NCI-H2107 treated with DMSO at 0.1 percent for 48 hours (cell line): Measurements from ENCODE around the gene CFAP73.
"Not testable (repeated sequence)": the region's sequence is repeated elsewhere in the genome, so short reads cannot be mapped to it uniquely, and the experiment has no call there.

Experiments used
- DNase-seq: peaks from one replicate; lab custom pipeline; 2025; ENCODE audit not compliant: unreplicated experiment; lab: John Stamatoyannopoulos, UW

The CFAP73 gene

GRCh38 chr12:113149361-113150150, at the start of gene CFAP73:
Gene CFAP73, plus strand, starts transcription at chr12:113149724. Its CDS starts 134 bp downstream, at chr12:113149858.
- peak; percentile 55 for DNase-seq

GRCh38 chr12:113099764-113100163, 49.8 kb upstream of the CFAP73 start:
- no peak for DNase-seq

DNA sequence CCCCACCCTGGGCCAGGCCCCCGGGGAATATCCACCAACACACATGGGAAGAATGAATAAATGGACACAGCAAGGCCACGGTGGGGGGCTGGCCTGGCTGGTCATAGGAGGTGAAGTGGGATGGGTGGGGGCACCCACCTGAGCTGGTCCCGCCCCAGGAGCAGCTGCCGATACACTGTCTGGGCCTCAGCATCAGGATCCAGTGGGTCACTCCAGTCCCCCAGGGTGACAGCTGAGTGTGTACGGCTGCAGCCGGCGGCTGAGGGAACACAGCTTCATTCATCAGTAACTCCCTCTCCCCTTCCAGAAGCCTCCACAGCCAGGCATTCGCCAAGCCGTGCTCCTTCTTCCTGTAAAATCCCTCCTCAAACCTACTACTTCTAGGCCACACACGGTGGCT, 47.8 kb upstream of the CFAP73 start:
- no peak for DNase-seq

DNA sequence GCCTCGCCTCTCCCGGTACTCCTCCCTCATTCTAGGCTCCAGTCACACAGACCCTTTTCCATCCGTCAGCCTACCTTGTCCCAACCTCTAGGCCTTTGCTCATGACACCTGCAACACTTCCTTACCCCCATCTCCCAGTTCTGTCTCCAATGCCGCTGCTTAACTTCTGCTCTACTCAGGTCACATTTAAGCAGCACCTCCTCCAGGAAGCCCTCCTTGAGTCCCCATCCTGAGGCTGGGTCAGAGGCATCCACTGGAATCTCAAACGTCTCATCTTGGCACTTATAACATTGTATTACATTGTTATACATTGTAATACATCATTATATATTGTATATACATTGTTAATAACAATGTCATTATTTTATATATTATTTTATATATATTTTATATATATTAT, 46.7 kb upstream of the CFAP73 start:
- DNase-seq, result no peak

DNA sequence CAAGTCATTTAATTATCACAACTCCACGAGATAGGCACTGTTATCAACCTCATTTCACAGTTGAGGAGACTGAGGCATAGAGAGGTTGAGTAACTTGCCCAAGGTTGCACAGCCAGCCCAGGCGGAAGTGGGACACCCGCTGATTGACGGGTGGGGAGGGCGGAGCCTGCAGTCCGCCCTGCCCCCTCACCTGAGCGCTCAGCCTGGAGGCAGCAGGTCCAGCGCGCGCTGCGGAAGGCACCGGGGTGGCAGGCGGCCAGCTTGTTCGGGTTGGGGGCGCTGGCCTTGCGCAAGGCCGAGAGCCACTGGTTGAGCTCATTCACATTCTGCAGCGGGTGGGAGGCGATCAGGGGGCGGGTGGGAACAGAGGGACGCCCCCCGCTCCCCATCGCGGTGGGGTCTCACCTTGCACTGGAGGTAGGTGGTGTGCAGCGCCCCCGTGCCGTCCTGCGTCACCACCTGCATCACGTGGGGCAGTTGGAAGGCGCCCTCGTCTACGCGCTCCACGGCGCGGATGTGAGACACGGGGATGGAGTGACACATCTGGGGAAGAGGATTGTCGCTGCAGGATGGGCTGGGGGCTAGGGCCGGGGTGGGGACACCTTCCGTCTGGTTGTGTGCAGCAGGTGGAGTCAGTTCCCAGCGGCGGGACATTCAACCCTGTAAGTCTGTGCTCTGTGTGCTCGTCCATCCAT, 45.6 kb upstream of the CFAP73 start:
- peak; percentile 25 for DNase-seq

GRCh38 chr12:113104953-113105510, 44.5 kb upstream of the CFAP73 start:
- no peak for DNase-seq

DNA sequence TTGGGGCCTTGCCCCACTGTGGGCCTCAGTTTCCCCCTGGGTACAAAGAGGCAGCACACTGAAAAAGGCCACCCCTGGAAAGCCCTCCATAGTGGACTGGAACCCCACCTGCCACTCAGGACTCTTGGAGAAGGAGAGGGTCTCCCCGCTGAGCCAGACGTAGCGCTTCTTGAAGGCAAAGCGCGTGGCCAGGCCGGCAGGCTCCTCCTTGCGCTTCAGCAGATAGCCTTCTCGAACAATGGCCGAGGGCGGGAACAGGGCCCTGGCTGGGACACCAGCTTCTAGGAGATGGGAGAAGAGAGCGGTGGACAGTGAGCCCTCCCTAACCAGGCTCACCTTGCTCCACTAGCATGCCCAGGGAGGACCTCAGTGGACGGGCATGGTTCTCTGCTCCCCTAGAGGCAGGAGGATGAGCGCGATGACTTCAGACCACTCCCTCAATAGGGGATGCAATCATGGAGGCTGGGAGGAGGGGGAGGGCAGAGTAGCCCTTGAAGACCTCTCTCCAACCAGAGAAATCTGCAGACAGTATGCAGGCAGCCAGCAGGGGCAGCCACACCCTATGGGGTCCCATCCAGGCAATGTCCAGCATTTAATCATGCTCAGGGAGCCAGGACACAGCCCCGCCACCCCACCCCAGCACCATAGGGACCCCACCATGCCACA, 43.8 kb upstream of the CFAP73 start:
- DNase-seq, result no peak

GRCh38 chr12:113106361-113106760, 43.2 kb upstream of the CFAP73 start:
- no peak for DNase-seq

- DNase-seq, result no peak
These were observed 41.2 kb upstream of the CFAP73 start for GRCh38 chr12:113108308-113108707.

- DNase-seq, result no peak
These were observed 40.2 kb upstream of the CFAP73 start for GRCh38 chr12:113109360-113109759.

DNA sequence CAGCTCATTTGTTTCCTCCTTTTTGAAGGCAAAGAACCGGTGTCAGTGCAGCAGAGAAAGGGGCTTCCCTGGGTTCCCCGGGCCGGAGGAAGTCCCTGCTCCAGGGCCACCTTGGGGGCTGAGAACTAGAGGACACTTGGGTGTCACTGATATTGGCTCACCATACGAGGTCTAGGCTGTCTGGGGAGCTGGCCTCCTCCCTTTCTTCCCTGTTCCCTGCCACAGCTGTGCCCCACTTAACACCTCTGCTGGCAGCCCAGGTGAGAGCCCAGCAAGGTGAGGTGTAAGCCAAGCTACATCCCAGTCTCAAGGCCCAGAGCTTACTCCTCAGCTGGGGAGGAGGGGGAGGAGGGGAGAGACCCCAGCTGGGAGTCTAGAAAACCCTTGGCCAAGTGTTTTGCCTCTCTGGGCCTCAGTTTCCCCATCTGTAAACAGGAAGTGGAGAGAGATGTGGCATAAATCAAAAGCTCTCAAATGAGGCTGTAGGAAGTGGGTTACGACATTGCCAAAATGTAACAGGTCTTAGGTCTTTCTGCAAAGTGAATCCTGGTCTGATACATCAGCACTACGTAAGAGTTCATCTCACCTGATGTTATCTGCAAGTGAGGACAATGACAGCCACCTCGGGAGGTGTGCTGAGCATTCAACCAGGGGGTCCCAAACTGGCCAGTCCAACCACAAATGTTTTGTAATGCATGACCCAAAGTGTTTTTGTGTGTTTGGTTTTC, 39.5 kb upstream of the CFAP73 start:
- no peak for DNase-seq

- DNase-seq, result no peak
These were observed 38.3 kb upstream of the CFAP73 start for GRCh38 chr12:113111247-113111646.

GRCh38 chr12:113112043-113112899, 37.3 kb upstream of the CFAP73 start:
- DNase-seq, result no peak

DNA sequence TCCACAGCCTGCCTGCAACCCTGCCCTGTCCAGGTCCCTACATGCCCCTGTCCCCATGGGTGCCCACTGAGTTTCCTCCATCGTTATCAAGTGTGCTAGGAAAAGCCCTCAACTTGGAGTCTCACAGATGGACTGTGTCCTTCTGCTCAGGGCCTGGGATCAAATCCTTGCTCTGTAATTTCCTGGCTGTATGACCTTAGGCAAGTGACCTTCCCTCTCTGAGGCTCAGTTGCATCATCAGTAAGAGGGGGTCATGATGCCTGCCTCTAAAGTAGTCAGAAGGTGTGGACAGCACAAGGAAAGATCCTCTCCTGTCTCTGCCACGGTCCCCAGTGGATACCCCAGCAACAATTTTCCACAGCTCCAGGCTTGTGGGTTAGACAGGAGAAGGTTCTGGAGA, 36.1 kb upstream of the CFAP73 start:
- DNase-seq, result no peak

DNA sequence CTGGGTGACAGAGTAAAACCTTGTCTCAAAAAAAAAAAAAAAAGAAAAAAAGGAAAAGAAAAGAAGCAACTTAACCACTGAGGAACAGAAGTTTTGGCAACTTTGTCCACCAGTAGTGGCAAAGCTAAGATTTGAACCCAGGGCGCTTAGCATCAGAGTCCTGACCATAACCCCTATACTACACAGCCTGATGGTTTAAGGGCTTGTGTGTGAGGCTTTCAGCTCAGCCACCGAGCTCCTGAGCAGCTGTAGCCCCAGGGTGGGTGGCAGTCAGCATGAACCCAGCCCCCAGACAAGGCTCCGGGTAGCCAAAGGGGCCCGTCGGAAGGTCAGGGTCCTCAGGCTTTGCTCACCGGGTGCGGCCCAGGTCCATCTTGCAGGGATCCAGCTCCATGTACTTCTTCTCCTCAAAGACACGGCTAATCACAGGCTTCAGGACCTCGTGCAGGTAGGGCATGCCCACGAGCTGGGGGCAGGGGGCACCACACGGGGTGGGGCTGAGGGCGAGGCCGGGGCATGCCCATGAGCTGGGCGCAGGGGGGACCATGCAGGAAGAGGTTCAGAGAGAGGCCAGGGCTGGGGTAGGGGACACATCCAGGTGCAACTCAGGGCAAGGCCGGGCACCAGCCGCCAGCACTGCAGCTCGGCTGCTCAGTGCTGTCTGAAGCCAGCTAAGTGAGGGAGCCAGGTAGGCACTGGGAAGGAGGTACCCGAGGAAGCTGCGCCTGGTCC, 34.9 kb upstream of the CFAP73 start:
- no peak for DNase-seq

DNA sequence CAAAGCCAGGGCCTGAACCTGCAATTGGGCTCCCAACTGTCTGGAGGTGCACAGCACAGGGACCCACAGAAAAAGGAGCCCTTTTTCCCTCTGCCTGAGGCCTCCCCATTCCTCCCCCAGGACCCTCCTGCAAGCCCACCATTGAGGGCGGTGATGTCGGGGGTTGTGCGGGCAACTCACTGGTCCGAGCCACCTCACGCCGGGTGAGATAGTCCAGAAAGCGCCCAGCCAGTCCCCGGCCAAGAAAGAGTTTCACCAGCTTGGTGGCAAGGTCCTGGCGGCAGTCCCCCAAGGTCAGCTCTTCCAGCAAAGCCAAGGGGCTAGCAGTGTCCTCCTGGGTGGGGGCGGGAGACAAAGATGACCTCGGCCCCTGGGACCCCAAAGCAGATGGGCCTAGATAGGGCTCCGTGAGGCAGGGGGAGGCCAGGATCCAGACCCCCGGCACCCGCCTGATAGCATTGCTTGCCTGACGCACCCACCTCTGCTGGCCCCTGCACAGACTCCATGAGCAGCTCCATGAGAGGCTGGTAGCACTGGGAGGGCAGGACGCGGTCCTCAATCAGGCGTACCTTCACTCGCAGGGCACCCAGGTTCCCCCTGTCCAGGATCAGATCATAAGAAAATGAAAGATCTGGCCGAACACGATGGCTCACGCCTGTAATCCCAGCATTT, 33.9 kb upstream of the CFAP73 start:
- no peak for DNase-seq

DNA sequence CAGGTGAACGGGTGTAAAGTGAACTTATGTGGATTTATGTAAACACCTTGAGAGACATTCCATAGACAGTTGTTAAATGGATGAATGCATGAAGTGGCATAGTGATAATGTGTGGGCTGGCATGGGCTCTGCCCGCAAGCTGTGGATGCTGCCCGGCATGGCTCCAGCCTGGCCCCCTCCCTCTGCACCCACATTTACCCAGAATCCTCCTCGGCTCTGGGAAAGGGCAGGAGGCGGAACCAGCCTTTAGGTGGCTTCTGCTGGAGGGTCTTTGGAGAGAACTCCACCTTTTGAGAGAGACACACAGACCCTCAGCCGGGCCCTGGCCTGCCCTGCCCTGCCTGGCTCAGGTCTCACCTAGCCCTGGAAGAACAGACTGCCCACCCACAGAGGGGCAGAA, 32.6 kb upstream of the CFAP73 start:
- DNase-seq, result no peak

DNA sequence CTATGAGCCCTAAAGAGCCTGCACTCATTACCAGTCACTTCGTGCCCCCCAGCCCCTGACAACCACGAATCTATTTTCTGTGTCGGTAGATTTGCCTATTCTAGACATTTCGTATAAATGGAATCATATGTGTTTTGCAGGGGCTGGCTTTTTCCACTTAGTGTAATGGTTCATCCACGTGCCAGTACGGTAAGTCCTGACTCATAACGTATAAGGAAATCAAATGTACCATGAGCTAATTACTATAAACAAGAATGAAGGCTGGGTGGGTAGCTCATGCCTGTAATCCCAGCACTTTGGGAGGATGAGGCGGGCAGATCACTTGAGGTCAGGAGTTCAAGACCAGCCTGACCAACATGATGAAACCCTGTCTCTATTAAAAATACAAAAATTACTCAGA, 31.8 kb upstream of the CFAP73 start:
- DNase-seq, result not testable (repeated sequence)

GRCh38 chr12:113118142-113118541, 31.4 kb upstream of the CFAP73 start:
- no peak for DNase-seq
